Fibroblast of lung (primary cell): ENCODE data around the gene SH3PXD2A. TPM values are rescaled to one million over a fixed set of nuclear protein-coding genes. Genes with fewer than 3 reads are reported as not detected.

Experiments
- DNase-seq, 2 donors: peaks; one replicate each; pipeline versions ENCODE4 v3.0.0 to v3.0.0-alpha.2; 2010; ENCODE audit warnings: low read depth in 2 of 2
- H2AFZ ChIP-seq: 2 replicates; pipeline ENCODE4 v1.5.1; 2012; ENCODE audit warnings: low read length, control low read depth, inconsistent platforms
- H3K27ac ChIP-seq: 2 replicates; pipeline ENCODE4 v1.5.1; 2011; ENCODE audit warnings: low read length, control low read depth; ENCODE audit not compliant: insufficient read depth
- H3K27me3 ChIP-seq: 2 replicates; pipeline ENCODE4 v1.5.1; 2011; ENCODE audit warnings: mild to moderate bottlenecking, low read length; ENCODE audit not compliant: control insufficient read depth, insufficient read depth
- H3K36me3 ChIP-seq: 2 replicates; pipeline ENCODE4 v1.5.1; 2011; ENCODE audit warnings: low read length; ENCODE audit not compliant: control insufficient read depth, insufficient read depth
- H3K4me1 ChIP-seq: 2 replicates; pipeline ENCODE4 v1.5.1; 2011; ENCODE audit warnings: low read length; ENCODE audit not compliant: control insufficient read depth, insufficient read depth; ENCODE audit errors: extremely low read depth
- H3K4me2 ChIP-seq: 2 replicates; pipeline ENCODE4 v1.5.1; 2011; ENCODE audit warnings: low read length, control low read depth; ENCODE audit not compliant: insufficient read depth; ENCODE audit errors: extremely low read depth
- H3K4me3 ChIP-seq, 4 experiments: fragments of 200-600 bp in 1 of 4; sonication (generic) in 1 of 4; replicated peaks in 1 of 4; 2 replicates each; pipeline ENCODE4 v1.5.1; 2011 to 2016; ENCODE audit warnings: low read length in 4 of 4, low read depth in 3 of 4, mild to moderate bottlenecking in 3 of 4, control low read depth in 2 of 4, inconsistent platforms in 1 of 4, mixed read lengths in 1 of 4; ENCODE audit not compliant: insufficient read depth in 1 of 4; ENCODE audit errors: control extremely low read depth in 1 of 4
- H3K79me2 ChIP-seq: 2 replicates; pipeline ENCODE4 v1.5.1; 2012; ENCODE audit warnings: mild to moderate bottlenecking, low read length, inconsistent platforms; ENCODE audit not compliant: control insufficient read depth, insufficient read depth
- H3K9ac ChIP-seq: 2 replicates; pipeline ENCODE4 v1.5.1; 2011; ENCODE audit warnings: mild to moderate bottlenecking, low read length, control low read depth; ENCODE audit not compliant: insufficient read depth
- H3K9me3 ChIP-seq: 2 replicates; pipeline ENCODE4 v1.5.1; 2012; ENCODE audit warnings: low read depth, low read length; ENCODE audit not compliant: control insufficient read depth, insufficient read depth
- H4K20me1 ChIP-seq: 2 replicates; pipeline ENCODE4 v1.5.1; 2011; ENCODE audit warnings: low read length; ENCODE audit not compliant: control insufficient read depth, insufficient read depth; ENCODE audit errors: extremely low read depth
- EZH2 ChIP-seq: IDR thresholded peaks from 2 replicates; pipeline ENCODE4 v1.5.1; 2012; ENCODE audit warnings: low read length, control low read depth, mild to moderate bottlenecking; ENCODE audit errors: missing control alignments
- polyA plus RNA-seq, 2 donors: library from polyadenylated mRNA; depleted of rRNA in 1 of 2; stranded (reverse) in 1 of 2; unstranded in 1 of 2; fragments of >200 nt; gene quantifications; 2 replicates each; pipeline ENCODE4 v1.2.1, GENCODE V29; 2011 to 2012; ENCODE audit warnings: missing spikeins in 1 of 2
- total RNA-seq: library from RNA; depleted of rRNA; stranded (reverse); fragments of >200 nt; gene quantifications from 2 replicates; pipeline ENCODE4 v1.2.1, GENCODE V29; 2014
- TF ChIP-seq, protein P1 (sequence below), 2 donors: IDR thresholded peaks in 1 of 2; conservative IDR thresholded peaks in 1 of 2; 1 replicate in 1 of 2; 2 replicates in 1 of 2; pipeline ENCODE4 v1.5.1; 2011 to 2012; ENCODE audit warnings: low read length in 2 of 2, control low read depth in 1 of 2, inconsistent platforms in 1 of 2, low read depth in 1 of 2, mild to moderate bottlenecking in 1 of 2

Gene SH3PXD2A
- total and polyA plus RNA-seq, 2 donors (not counting 1 experiment from before 2014, with no cell fraction given), result 25.5 to 33.2 TPM

DNA sequence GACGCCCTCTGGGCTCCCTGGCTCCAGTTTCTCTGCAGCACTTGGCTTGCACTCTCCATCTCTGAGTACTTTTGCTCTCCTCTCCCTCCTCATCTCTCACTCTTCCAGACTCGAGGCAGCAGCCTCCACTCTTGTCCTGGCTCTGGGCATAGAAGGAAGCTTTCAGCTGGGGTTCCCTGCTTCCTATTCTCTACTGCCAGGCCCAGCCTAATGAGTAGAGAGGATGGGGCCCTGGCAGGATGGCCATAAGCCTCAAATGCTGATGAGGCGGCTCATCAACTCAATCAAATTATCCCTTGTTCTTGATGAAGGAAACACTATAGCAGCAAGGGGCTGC, 306.1 kb downstream of the SH3PXD2A start:
- Histone ChIP-seq H2AFZ (no peak overlapping the region), H3K9ac (no peak overlapping the region), H3K9me3 (no peaks in the 10 kb centered on the region), H4K20me1 (no peaks in the 10 kb centered on the region), H3K4me3 (no peak overlapping the region), H3K36me3 (no peaks in the 10 kb centered on the region), H3K4me2 (no peak overlapping the region), H3K79me2 (no peaks in the 10 kb centered on the region), H3K4me1 (no peaks in the 10 kb centered on the region), H3K27me3 (peaks cover 35% of the 10 kb centered on the region), H3K27ac (no peak overlapping the region)
- no peak for TF ChIP-seq EZH2
- TF ChIP-seq, protein P1, sequence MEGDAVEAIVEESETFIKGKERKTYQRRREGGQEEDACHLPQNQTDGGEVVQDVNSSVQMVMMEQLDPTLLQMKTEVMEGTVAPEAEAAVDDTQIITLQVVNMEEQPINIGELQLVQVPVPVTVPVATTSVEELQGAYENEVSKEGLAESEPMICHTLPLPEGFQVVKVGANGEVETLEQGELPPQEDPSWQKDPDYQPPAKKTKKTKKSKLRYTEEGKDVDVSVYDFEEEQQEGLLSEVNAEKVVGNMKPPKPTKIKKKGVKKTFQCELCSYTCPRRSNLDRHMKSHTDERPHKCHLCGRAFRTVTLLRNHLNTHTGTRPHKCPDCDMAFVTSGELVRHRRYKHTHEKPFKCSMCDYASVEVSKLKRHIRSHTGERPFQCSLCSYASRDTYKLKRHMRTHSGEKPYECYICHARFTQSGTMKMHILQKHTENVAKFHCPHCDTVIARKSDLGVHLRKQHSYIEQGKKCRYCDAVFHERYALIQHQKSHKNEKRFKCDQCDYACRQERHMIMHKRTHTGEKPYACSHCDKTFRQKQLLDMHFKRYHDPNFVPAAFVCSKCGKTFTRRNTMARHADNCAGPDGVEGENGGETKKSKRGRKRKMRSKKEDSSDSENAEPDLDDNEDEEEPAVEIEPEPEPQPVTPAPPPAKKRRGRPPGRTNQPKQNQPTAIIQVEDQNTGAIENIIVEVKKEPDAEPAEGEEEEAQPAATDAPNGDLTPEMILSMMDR (conservative IDR thresholded peaks at IDR 0.05 in 1 of 2, IDR thresholded peaks at IDR 0.05 in 1 of 2; ENCODE audit: low read depth in 1 of 2, low read length in 2 of 2), result no peak
- DNase-seq, result no peak

DNA sequence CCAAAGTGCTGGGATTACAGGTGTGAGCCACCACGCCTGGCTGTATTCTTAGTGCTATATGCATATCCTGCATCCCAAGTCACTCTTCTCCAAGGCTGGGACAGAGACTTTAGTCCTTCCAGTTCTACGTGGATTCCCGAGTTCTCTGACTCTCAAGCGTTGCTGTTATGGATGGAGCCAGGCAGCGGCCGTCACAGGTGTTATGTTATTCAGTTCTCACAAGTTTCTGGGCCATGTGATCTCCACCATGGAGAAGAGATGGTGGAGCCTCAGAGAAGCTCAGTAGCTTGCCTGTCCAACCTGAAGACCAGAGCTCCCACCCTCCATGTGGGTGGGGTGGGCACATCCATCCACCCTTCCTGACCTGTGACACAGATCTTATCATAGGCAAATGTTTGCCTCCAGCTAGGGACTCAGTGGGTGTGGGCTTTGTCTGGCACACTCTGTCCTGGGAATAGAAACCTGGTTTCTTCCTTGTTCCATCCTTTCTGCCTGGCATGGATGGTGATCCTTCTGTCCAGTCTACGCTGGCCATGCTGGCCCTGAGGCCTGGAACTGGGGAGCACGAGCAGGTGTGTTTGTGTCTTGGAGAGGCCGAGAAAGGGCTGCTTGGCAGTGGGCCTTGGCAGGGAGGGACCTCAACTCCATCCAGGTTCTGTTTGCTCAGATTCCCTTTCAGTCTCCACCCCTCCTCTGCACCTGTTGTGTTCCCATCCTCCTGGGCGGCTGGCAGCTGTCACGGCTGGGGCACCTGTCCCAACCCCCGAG, 306.6 kb downstream of the SH3PXD2A start:
- H3K4me1 ChIP-seq, result no peaks in the 10 kb centered on the region
- H3K9ac ChIP-seq, result no peak overlapping the region
- no peak for TF ChIP-seq EZH2
- TF ChIP-seq, protein P1 (conservative IDR thresholded peaks at IDR 0.05 in 1 of 2, IDR thresholded peaks at IDR 0.05 in 1 of 2; ENCODE audit: low read depth in 1 of 2, low read length in 2 of 2), result no peak
- no peaks in the 10 kb centered on the region for H3K36me3 ChIP-seq
- no peak overlapping the region for H2AFZ ChIP-seq
- H3K9me3 ChIP-seq, result no peaks in the 10 kb centered on the region
- H3K4me2 ChIP-seq, result no peak overlapping the region
- no peak overlapping the region for H3K27ac ChIP-seq
- H3K27me3 ChIP-seq, result peaks cover 38% of the 10 kb centered on the region
- no peak overlapping the region for H3K4me3 ChIP-seq
- DNase-seq, result no peak
- H3K79me2 ChIP-seq, result no peaks in the 10 kb centered on the region
- H4K20me1 ChIP-seq, result no peaks in the 10 kb centered on the region

DNA sequence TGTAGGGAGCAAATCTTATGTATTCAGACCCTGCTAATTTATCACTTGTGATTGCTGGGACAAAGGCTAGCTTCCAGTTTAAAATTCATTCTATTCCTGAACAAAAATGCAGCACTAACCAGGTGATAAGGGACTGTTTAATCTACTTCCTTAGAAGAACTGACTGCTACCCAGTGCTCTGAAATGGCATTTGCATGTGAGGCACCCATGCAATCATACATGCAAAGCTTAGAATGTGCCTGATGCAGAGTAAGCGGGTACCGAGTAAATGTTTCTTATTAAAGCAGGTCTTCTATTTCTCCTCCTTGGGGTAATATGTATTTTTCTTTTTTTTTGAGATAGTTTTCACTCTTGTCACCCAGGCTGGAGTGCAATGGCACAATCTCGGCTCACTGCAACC, 307.4 kb downstream of the SH3PXD2A start:
- H3K79me2 ChIP-seq, result no peaks in the 10 kb centered on the region
- no peaks in the 10 kb centered on the region for H4K20me1 ChIP-seq
- H3K36me3 ChIP-seq, result no peaks in the 10 kb centered on the region
- H3K9ac ChIP-seq, result no peak overlapping the region
- no peak overlapping the region for H3K4me3 ChIP-seq
- H3K4me2 ChIP-seq, result no peak overlapping the region
- H2AFZ ChIP-seq, result no peak overlapping the region
- DNase-seq, result no peak
- peaks cover 41% of the 10 kb centered on the region for H3K27me3 ChIP-seq
- TF ChIP-seq EZH2, result no peak
- TF ChIP-seq, protein P1 (conservative IDR thresholded peaks at IDR 0.05 in 1 of 2, IDR thresholded peaks at IDR 0.05 in 1 of 2; ENCODE audit: low read depth in 1 of 2, low read length in 2 of 2), result no peak
- H3K27ac ChIP-seq, result no peak overlapping the region
- no peaks in the 10 kb centered on the region for H3K4me1 ChIP-seq
- H3K9me3 ChIP-seq, result no peaks in the 10 kb centered on the region
